HL-60 (cell line): Measurements from ENCODE around the gene KANSL1.

Experiments
- CTCF ChIP-seq: IDR thresholded peaks from one replicate; pipeline ENCODE4 v1.5.1; 2011; ENCODE audit warnings: low read length, control low read depth, inconsistent platforms; ENCODE audit not compliant: insufficient read depth
- GABPA ChIP-seq: IDR thresholded peaks from 2 replicates; pipeline ENCODE4 v1.6.1; 2012; ENCODE audit warnings: low read depth
- REST ChIP-seq: IDR thresholded peaks from 2 replicates; pipeline ENCODE4 v1.6.1; 2012; ENCODE audit warnings: low read depth; ENCODE audit not compliant: insufficient replicate concordance

DNA sequence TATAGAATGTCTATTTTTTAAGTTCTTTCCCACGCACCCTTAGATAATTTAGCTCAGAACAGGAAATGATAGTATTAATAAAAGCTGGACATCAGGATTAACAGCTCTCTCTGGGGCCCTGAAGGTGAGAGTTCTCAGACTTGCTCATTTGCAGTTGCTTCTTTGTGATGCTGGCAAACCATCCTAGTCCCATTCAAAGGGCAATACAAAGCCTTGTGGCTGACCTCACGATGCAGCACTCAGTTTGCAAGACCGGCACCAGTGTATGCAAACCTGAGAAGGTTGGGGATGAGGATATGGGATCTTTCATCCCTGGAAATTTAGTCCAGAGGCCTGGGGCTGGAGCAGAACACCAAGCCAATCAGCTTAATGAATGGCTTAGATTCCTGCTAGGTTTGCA lies 164.9 kb downstream of the KANSL1 start:
- TF ChIP-seq REST (no peak), CTCF (no peak), GABPA (no peak)
